ENCODE data around the gene LCN2.
"Not testable (repeated sequence)": the region's sequence is repeated elsewhere in the genome, so short reads cannot be mapped to it uniquely, and the experiment has no call there.

LCN2 gene

GRCh38 chr9:128167209-128167608, 18.0 kb downstream of the LCN2 start:
- no peak for DNase-seq (ENCODE audit: low read depth in 2 of 2)

GRCh38 chr9:128168731-128169308, 19.6 kb downstream of the LCN2 start:
- no peak for DNase-seq (ENCODE audit: low read depth in 2 of 2)

GRCh38 chr9:128169492-128169891, 20.2 kb downstream of the LCN2 start:
- DNase-seq (ENCODE audit: low read depth in 2 of 2): no peak

- DNase-seq (ENCODE audit: low read depth in 2 of 2): no peak
These were observed 20.7 kb downstream of the LCN2 start for GRCh38 chr9:128169925-128170324.

GRCh38 chr9:128174062-128174461, 24.8 kb downstream of the LCN2 start:
- DNase-seq (ENCODE audit: low read depth in 2 of 2): no peak

- no peak for DNase-seq (ENCODE audit: low read depth in 2 of 2)
These were observed 25.9 kb downstream of the LCN2 start for GRCh38 chr9:128175102-128175563.

GRCh38 chr9:128175726-128176125, 26.5 kb downstream of the LCN2 start:
- DNase-seq (ENCODE audit: low read depth in 2 of 2): no peak

- DNase-seq (ENCODE audit: low read depth in 2 of 2): no peak
These were observed 29.7 kb downstream of the LCN2 start for GRCh38 chr9:128178806-128179431.

- no peak for DNase-seq (ENCODE audit: low read depth in 2 of 2)
These were observed 30.7 kb downstream of the LCN2 start for GRCh38 chr9:128180001-128180400.

GRCh38 chr9:128180447-128180846, 31.2 kb downstream of the LCN2 start:
- no peak for DNase-seq (ENCODE audit: low read depth in 2 of 2)

GRCh38 chr9:128181480-128181879, 32.2 kb downstream of the LCN2 start:
- not testable (repeated sequence) for DNase-seq (ENCODE audit: low read depth in 2 of 2)

GRCh38 chr9:128182893-128183588, 33.8 kb downstream of the LCN2 start:
- DNase-seq (ENCODE audit: low read depth in 2 of 2): no peak

GRCh38 chr9:128185979-128186965, 37.0 kb downstream of the LCN2 start:
- DNase-seq (ENCODE audit: low read depth in 2 of 2): no peak

- DNase-seq (ENCODE audit: low read depth in 2 of 2): no peak
These were observed 38.1 kb downstream of the LCN2 start for GRCh38 chr9:128187361-128187760.

- DNase-seq (ENCODE audit: low read depth in 2 of 2): no peak
These were observed 39.0 kb downstream of the LCN2 start for GRCh38 chr9:128188209-128188608.

- DNase-seq (ENCODE audit: low read depth in 2 of 2): no peak
These were observed 40.8 kb downstream of the LCN2 start for GRCh38 chr9:128190013-128190412.

- no peak for DNase-seq (ENCODE audit: low read depth in 2 of 2)
These were observed 41.5 kb downstream of the LCN2 start for GRCh38 chr9:128190516-128191405.

- peak; percentile 34 to 59 for DNase-seq (ENCODE audit: low read depth in 2 of 2)
These were observed 42.3 kb downstream of the LCN2 start, which contains the start of gene CIZ1 for GRCh38 chr9:128191406-128192046. Gene CIZ1 (minus strand): TSS chr9:128191572. CDS start chr9:128190857, 715 bp downstream.

GRCh38 chr9:128192601-128193371, 43.5 kb downstream of the LCN2 start:
- DNase-seq (ENCODE audit: low read depth in 2 of 2): no peak

Measured in stimulated activated CD8-positive, alpha-beta memory T cell treated with anti-CD3 and anti-CD28 coated beads, Interleukin-15, amount 100 ng/mL, for 4 hours (primary cell).